LNCAP (cell line): Measurements from ENCODE around the gene FUT9.

Source experiments
- CTCF ChIP-seq: fragments of 450-650 bp; IDR thresholded peaks from 2 replicates; pipeline ENCODE4 v1.5.1; 2017; ENCODE audit warnings: mild to moderate bottlenecking

The FUT9 gene

GRCh38 chr6:96001891-96002575, 13.7 kb upstream of the FUT9 start:
- no peak for TF ChIP-seq CTCF

GRCh38 chr6:96002576-96002910, 13.2 kb upstream of the FUT9 start:
- no peak for TF ChIP-seq CTCF

GRCh38 chr6:96002912-96003311, 12.9 kb upstream of the FUT9 start:
- TF ChIP-seq CTCF: no peak

GRCh38 chr6:96007663-96008062, 8.1 kb upstream of the FUT9 start:
- no peak for TF ChIP-seq CTCF

GRCh38 chr6:96013531-96013930, 2.2 kb upstream of the FUT9 start:
- TF ChIP-seq CTCF: no peak

- no peak for TF ChIP-seq CTCF
Measured at GRCh38 chr6:96014846-96015517, 792 bp upstream of the FUT9 start.

- no peak for TF ChIP-seq CTCF
Measured at GRCh38 chr6:96016334-96017069, 728 bp downstream of the FUT9 start.
